ENCODE results near the gene METTL1.
"Not testable (repeated sequence)": the region's sequence is repeated elsewhere in the genome, so short reads cannot be mapped to it uniquely, and the experiment has no call there.

METTL1 gene

GRCh38 chr12:57771873-57772428 lies at the start of gene METTL1:
Gene METTL1 (minus strand): TSS chr12:57772105. CDS start chr12:57772083, 22 bp downstream.
- peak; percentile 99 for DNase-seq

- not testable (repeated sequence) for DNase-seq
Observed at GRCh38 chr12:57821015-57821414, 49.1 kb upstream of the METTL1 start.

GRCh38 chr12:57820119-57820518 lies 48.2 kb upstream of the METTL1 start:
- not testable (repeated sequence) for DNase-seq

GRCh38 chr12:57817990-57818331 lies 46.1 kb upstream of the METTL1 start:
- not testable (repeated sequence) for DNase-seq

- DNase-seq, result no peak
Observed at GRCh38 chr12:57817261-57817989, 45.5 kb upstream of the METTL1 start.

GRCh38 chr12:57816855-57817151 lies 44.9 kb upstream of the METTL1 start:
- peak; percentile 67 for DNase-seq

- DNase-seq, result no peak
Observed at GRCh38 chr12:57816001-57816854, 44.3 kb upstream of the METTL1 start.

GRCh38 chr12:57815177-57816000 lies 43.5 kb upstream of the METTL1 start:
- DNase-seq, result no peak

GRCh38 chr12:57813971-57814772 lies 42.3 kb upstream of the METTL1 start:
- no peak for DNase-seq

- DNase-seq, result no peak
Observed at GRCh38 chr12:57813111-57813970, 41.4 kb upstream of the METTL1 start.

GRCh38 chr12:57811028-57811755 lies 39.3 kb upstream of the METTL1 start:
- no peak for DNase-seq

GRCh38 chr12:57810450-57810849 lies 38.5 kb upstream of the METTL1 start:
- DNase-seq, result peak; percentile 54

GRCh38 chr12:57809425-57809824 lies 37.5 kb upstream of the METTL1 start:
- no peak for DNase-seq

GRCh38 chr12:57808351-57808750 lies 36.4 kb upstream of the METTL1 start:
- no peak for DNase-seq

- no peak for DNase-seq
Observed at GRCh38 chr12:57807285-57807684, 35.4 kb upstream of the METTL1 start.

- no peak for DNase-seq
Observed at GRCh38 chr12:57806677-57807076, 34.8 kb upstream of the METTL1 start.

- peak; percentile 54 for DNase-seq
Observed at GRCh38 chr12:57803319-57803893, 31.5 kb upstream of the METTL1 start.

- DNase-seq, result no peak
Observed at GRCh38 chr12:57802607-57803006, 30.7 kb upstream of the METTL1 start.

- DNase-seq, result no peak
Observed at GRCh38 chr12:57800965-57801364, 29.1 kb upstream of the METTL1 start.

- no peak for DNase-seq
Observed at GRCh38 chr12:57797933-57798332, 26.0 kb upstream of the METTL1 start.
